DMS114 treated with DMSO at 0.1 percent for 48 hours (cell line): ENCODE measurements around the gene MARF1.

ENCODE experiments used
- DNase-seq: peaks from one replicate; lab custom pipeline; 2025; ENCODE audit not compliant: unreplicated experiment; lab: John Stamatoyannopoulos, UW

MARF1 gene

DNA sequence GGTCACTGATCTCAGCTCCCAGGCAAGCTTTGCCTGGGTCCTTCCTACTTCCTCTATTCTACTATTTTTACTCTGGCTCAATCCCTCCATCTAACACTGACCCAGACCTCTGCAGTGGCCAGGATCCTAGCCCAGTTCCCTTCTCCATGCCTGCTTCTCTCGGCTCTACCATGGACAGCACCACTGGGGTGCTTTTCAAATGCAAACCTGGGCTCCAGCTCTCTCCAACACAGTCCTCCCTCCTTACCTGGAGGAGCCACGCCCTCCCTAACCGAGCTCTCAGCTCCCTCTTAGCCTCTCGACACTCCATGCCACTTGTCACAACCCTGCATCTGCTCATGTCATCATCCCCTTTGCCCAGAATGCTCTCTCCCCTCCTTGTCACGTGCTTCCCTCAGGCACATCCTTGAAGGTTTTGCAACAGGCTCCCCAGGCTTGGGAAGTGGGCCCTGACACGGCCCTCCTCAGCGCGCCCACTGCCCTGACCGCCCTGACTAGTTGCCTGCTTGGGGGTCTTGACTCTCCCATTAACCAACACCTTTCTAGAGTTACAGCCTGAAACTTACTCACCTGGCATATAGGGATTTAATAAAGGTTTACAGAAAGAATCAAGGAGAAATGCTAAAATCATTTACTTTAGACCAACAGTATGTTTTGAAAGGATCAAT is 41.6 kb downstream of the MARF1 start:
- no peak for DNase-seq

DNA sequence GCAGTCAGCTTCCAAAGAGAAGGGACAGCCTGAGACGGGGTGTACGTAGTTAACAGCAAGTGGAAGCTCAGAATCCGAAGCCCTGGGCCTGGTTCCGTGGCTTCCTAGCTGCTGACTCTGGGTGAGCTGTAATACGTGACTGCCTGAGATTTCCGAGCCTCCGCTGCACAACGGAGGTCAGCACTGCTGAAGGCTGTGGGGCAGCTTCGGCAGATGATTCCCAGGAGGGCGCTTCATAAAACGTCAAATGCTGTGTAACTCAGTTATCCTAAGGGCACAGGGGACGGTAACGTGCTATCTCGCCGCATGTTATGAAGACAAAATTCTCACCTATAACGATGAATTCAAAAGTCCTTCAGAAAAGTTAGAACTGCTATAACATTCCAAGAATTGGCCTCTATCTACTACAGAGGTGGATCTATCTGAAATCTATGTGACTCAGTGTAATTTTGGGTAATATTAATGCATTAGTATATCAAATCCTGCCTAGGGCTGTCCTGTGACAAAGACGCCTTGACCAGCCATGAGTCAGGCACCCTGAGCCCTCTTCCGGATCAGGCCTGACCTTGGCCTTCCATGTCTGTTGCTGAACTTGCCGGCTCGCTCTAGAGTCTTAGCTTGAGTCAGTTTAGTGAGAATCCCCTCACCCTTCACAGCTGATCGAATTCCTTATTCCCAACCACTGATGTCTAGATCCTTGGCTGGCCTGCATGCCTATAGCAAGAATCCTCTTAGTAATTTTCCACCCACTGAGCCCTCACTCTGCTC is 43.5 kb downstream of the MARF1 start:
- DNase-seq = no peak

- DNase-seq = no peak
Observed at GRCh38 chr16:15598648-15599190, 44.2 kb downstream of the MARF1 start.

GRCh38 chr16:15597822-15598647 is 44.9 kb downstream of the MARF1 start:
- no peak for DNase-seq

DNA sequence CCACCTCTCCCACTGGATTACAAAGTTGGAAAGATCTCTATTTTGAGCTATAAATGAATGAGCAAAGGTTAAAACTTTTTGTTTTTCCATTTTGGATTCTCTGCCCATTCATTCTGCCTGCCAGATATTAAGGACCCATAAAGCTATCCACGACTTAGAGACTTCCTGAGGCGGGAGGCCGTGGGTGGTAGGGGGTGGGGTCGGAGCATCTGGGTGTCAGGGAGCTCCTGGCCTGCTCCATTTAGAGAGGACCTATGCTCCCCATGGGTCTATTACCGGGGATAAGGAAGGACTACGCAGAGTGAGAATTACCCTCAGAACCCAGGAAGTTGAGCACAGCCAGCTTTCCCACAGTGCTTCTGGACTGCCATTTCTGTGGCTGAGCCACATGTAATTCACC is 45.8 kb downstream of the MARF1 start:
- DNase-seq = no peak

GRCh38 chr16:15594711-15595320 is 48.1 kb downstream of the MARF1 start:
- no peak for DNase-seq

GRCh38 chr16:15593235-15593634 is 49.7 kb downstream of the MARF1 start:
- no peak for DNase-seq

- DNase-seq = no peak
Observed at GRCh38 chr16:15592324-15592723, 50.6 kb downstream of the MARF1 start.

GRCh38 chr16:15587152-15587825 is 55.7 kb downstream of the MARF1 start:
- no peak for DNase-seq

- no peak for DNase-seq
Observed at GRCh38 chr16:15586716-15587115, 56.2 kb downstream of the MARF1 start.

DNA sequence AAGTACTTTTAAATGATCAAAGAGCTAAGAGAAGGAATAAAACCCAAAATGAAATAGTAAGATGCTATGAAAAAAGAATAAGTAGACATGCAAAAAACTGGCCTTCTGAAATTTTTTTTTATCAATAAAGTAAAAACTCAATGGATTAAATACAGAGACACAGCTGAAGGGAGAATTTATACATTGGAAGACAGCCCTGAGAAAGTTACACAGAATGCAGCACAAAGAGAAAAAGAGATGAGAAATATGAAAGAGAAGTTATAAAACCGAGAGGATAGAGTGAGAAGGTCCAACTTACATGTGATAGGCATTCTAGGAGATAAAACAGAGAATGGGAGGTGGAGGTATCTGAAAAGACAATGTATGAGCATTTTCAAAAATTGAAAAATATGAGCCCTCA is 57.0 kb downstream of the MARF1 start:
- no peak for DNase-seq

- no peak for DNase-seq
Observed at GRCh38 chr16:15583526-15583925, 59.4 kb downstream of the MARF1 start.

GRCh38 chr16:15581127-15581815 is 61.7 kb downstream of the MARF1 start:
- DNase-seq = no peak

DNA sequence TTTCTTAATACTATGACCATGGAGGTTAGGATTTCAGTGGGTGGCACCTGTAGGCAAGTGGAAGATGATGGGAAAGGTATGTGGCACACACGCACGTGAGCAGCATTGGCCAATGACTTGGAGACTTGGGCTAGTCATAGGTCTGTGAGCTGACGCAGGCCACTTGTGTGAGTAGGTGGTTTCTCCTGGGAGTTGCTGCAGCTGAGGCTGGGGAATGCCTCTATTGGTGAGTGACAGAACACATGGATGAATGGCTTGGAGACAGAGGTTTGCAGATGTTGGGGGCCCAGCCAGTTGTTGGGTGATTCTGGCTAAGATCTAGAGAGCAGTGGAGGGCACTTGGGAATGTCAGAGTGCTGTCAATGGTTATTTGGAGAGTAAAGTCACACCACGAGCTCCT is 64.1 kb downstream of the MARF1 start:
- no peak for DNase-seq

GRCh38 chr16:15576960-15577958 is 65.7 kb downstream of the MARF1 start:
- DNase-seq = no peak

DNA sequence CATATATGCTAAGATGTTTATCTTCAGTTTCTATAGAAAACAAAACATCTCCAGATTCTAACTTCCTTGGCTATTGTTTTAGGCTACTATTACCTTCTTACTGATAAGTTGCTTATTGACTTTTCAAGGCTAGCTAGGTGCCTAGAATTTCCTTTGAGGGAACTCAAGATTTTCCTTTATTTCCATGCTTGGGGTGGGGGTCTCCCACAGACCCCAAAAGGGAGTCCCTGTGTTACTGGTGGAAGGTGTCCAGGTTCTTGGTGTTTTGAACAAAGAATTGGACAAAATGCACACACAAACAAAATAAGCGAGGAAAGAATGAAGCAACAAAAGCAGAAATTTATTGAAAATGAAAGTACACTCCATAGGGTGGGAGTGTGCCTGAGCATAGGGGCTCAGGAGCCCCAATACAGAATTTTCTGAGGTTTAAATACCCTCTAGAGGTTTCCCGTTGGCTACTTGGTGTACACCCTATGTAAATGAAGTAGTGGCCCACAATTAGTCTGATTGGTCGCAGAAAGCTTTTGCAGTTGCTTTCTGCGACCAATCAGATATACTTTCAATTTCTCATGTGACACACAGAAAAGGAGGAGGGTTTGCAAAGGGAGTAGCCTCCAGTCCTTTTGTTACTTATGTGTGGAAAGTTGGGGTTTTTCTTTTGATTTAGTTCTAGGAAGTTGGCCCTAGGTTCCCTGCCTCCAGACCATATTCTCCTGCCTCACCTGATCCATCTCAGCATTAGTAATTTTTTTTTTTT is 67.5 kb downstream of the MARF1 start:
- no peak for DNase-seq

GRCh38 chr16:15574614-15574948 is 68.4 kb downstream of the MARF1 start:
- DNase-seq = no peak
